Measurements from ENCODE around the gene C8G. TPM values are rescaled to one million over a fixed set of nuclear protein-coding genes. Genes with fewer than 3 reads are reported as not detected.
A peak's percentile ranks its signal among the peaks of the same experiment; 100 is the strongest.

Gene C8G
- total and polyA plus RNA-seq, 9 of the 15 experiments (the other 6 are each of a cell fraction or from before 2014, with no cell fraction given) = 0.35 to 5.9 (median 2.7) TPM; not detected in 2

DNA sequence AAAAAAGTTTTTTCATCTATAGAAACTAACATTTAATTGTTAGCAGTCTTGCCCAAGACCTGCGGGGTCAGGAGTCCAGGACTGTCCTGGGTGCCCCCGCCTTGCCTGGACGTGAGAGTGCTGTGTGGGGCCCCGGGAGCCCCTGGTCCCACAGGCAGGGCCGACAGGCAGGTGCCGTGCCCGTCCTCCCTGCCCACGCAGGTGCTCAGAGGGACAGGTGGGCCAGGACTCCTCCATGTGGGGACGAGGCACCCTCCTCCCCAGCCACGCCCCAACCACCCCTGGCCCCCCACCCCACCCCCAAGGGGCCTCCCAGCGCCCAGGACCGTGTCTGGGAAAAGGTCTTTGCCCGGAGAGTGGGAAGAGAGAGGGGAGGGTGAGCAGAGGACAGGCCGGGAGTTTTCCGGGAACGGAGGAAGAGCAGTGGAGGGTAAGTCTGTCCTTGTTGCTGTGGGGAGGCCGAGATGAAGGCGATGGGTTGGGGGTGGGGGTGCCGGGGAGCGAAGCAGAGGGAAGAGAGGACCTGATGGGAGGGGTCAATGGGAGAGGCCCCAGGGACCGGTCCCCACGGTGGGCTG is 4.3 kb downstream of the C8G start:
- Histone ChIP-seq H3K27ac (ENCODE audit: extremely low read depth, low read depth, low read length) (0 out of 3 replicates have a peak overlapping the region, but pooled peaks have one; percentile 32), H3K9ac (ENCODE audit: insufficient read depth in 1 of 2, low read depth in 2 of 2, low read length in 2 of 2) (peak overlapping the region; percentile 68 to 92; a peak in 3 of 4 replicates), H3K9me3 (replicated peaks; ENCODE audit: control insufficient read depth, insufficient read depth, low read depth, low read length) (no peaks in the 10 kb centered on the region), H3K36me3 (ENCODE audit: control insufficient read depth, insufficient read depth, low read length) (no peaks in the 10 kb centered on the region), H3K27me3 (ENCODE audit: control insufficient read depth in 2 of 2, insufficient read depth in 2 of 2, low read length in 2 of 2) (no peaks in the 10 kb centered on the region), H3K4me1 (replicated peaks in 1 of 2; ENCODE audit: control insufficient read depth in 2 of 2, insufficient read depth in 2 of 2, low read length in 2 of 2) (peaks cover 16 to 81% of the 10 kb centered on the region in 2 experiments), H3K9me1 (ENCODE audit: control insufficient read depth, insufficient read depth, low read length) (peaks cover 2% of the 10 kb centered on the region), H2AFZ (ENCODE audit: low read depth, low read length) (peak overlapping the region; percentile 78), H4K20me1 (replicated peaks; ENCODE audit: control insufficient read depth, insufficient read depth, low read length) (no peaks in the 10 kb centered on the region), H3K4me3 (peak overlapping the region; percentile 51), H3K4me2 (ENCODE audit: insufficient read depth, low read length) (peak overlapping the region; percentile 74), H3K79me2 (ENCODE audit: control insufficient read depth, insufficient read depth, low read length) (peaks cover 2% of the 10 kb centered on the region; the same call in 1 of the 3 replicates)
- ChIA-PET CTCF (ENCODE audit: low intra/inter-chr PET ratio) (interaction anchor here (2.0 to 3.4 kb wide), 2 partner anchors 79 to 85 kb away, joined by 17 to 47 read pairs; partner anchors contain the start of gene ABCA2), POLR2A (interaction anchor here (0.6 to 1.0 kb wide), 2 partner anchors 13 to 26 kb away, joined by 3 read pairs; no protein-coding TSS in a partner anchor)
- ATAC-seq (peak; percentile 2), DNase-seq (ENCODE audit: extremely low read depth in 1 of 4, low spot score in 3 of 4) (no peak), FAIRE-seq (no peak)
- in situ Hi-C loops (cut with MboI) = loop anchor here (5.0 kb wide), 1 partner anchor 88 kb away; no protein-coding TSS in a partner anchor
- intact Hi-C loops (cut with micrococcal nuclease) = loop anchor here (5.0 kb wide), 2 partner anchors 43 to 162 kb away; partner anchors contain the start of gene PAXX
- WGBS (ENCODE audit: insufficient coverage, low coverage, missing lambda C conversion rate) = 29% methylated on average over 11 of the region's 22 CpGs
- BruUV-seq (replicated peaks) = no TSS peak
- TF ChIP-seq, protein P1, sequence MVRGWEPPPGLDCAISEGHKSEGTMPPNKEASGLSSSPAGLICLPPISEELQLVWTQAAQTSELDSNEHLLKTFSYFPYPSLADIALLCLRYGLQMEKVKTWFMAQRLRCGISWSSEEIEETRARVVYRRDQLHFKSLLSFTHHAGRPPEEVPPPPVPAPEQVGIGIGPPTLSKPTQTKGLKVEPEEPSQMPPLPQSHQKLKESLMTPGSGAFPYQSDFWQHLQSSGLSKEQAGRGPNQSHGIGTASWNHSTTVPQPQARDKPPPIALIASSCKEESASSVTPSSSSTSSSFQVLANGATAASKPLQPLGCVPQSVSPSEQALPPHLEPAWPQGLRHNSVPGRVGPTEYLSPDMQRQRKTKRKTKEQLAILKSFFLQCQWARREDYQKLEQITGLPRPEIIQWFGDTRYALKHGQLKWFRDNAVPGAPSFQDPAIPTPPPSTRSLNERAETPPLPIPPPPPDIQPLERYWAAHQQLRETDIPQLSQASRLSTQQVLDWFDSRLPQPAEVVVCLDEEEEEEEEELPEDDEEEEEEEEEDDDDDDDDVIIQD (CRISPR knock-in tag; IDR thresholded peaks at IDR 0.05) = no peak
- TF ChIP-seq, protein P2, sequence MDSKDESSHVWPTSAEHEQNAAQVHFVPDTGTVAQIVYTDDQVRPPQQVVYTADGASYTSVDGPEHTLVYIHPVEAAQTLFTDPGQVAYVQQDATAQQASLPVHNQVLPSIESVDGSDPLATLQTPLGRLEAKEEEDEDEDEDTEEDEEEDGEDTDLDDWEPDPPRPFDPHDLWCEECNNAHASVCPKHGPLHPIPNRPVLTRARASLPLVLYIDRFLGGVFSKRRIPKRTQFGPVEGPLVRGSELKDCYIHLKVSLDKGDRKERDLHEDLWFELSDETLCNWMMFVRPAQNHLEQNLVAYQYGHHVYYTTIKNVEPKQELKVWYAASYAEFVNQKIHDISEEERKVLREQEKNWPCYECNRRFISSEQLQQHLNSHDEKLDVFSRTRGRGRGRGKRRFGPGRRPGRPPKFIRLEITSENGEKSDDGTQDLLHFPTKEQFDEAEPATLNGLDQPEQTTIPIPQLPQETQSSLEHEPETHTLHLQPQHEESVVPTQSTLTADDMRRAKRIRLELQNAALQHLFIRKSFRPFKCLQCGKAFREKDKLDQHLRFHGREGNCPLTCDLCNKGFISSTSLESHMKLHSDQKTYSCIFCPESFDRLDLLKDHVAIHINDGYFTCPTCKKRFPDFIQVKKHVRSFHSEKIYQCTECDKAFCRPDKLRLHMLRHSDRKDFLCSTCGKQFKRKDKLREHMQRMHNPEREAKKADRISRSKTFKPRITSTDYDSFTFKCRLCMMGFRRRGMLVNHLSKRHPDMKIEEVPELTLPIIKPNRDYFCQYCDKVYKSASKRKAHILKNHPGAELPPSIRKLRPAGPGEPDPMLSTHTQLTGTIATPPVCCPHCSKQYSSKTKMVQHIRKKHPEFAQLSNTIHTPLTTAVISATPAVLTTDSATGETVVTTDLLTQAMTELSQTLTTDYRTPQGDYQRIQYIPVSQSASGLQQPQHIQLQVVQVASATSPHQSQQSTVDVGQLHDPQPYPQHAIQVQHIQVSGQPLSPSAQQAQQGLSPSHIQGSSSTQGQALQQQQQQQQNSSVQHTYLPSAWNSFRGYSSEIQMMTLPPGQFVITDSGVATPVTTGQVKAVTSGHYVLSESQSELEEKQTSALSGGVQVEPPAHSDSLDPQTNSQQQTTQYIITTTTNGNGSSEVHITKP (IDR thresholded peaks at IDR 0.05; ENCODE audit: partially characterized antibody) = peak; percentile 11
- TF ChIP-seq PTRF (tag; IDR thresholded peaks at IDR 0.05) = no peak
- TF ChIP-seq LCOR (CRISPR knock-in tag; IDR thresholded peaks at IDR 0.05) = no peak
- TF ChIP-seq, protein P3, sequence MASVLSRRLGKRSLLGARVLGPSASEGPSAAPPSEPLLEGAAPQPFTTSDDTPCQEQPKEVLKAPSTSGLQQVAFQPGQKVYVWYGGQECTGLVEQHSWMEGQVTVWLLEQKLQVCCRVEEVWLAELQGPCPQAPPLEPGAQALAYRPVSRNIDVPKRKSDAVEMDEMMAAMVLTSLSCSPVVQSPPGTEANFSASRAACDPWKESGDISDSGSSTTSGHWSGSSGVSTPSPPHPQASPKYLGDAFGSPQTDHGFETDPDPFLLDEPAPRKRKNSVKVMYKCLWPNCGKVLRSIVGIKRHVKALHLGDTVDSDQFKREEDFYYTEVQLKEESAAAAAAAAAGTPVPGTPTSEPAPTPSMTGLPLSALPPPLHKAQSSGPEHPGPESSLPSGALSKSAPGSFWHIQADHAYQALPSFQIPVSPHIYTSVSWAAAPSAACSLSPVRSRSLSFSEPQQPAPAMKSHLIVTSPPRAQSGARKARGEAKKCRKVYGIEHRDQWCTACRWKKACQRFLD (CRISPR knock-in tag; IDR thresholded peaks at IDR 0.05) = 0 out of 2 replicates have a peak, but pooled peaks have one; percentile 38
- no peak for TF ChIP-seq HMG20A (CRISPR knock-in tag; conservative IDR thresholded peaks at IDR 0.05)
- TF ChIP-seq, protein P4, sequence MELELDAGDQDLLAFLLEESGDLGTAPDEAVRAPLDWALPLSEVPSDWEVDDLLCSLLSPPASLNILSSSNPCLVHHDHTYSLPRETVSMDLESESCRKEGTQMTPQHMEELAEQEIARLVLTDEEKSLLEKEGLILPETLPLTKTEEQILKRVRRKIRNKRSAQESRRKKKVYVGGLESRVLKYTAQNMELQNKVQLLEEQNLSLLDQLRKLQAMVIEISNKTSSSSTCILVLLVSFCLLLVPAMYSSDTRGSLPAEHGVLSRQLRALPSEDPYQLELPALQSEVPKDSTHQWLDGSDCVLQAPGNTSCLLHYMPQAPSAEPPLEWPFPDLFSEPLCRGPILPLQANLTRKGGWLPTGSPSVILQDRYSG (tag; conservative IDR thresholded peaks at IDR 0.05; ENCODE audit: low read depth) = no peak
- no peak for TF ChIP-seq RCOR1 (IDR thresholded peaks at IDR 0.05; ENCODE audit: borderline replicate concordance in 1 of 2, low read depth in 2 of 2, low read length in 2 of 2)
- TF ChIP-seq KLF10 (CRISPR knock-in tag; IDR thresholded peaks at IDR 0.05) = no peak
- TF ChIP-seq RFX1 (IDR thresholded peaks at IDR 0.05) = no peak
- no peak for TF ChIP-seq TRIM28 (IDR thresholded peaks at IDR 0.05)
- TF ChIP-seq TAF1 (IDR thresholded peaks at IDR 0.05; ENCODE audit: control insufficient read depth, extremely low read depth, insufficient read depth, low read length, severe bottlenecking) = no peak
- no peak for TF ChIP-seq ZNF445 (CRISPR knock-in tag; IDR thresholded peaks at IDR 0.05; ENCODE audit: low read depth)
- no peak for TF ChIP-seq NR3C1 (CRISPR knock-in tag; IDR thresholded peaks at IDR 0.05)
